Measurements from ENCODE around the gene PORCN.

Gene PORCN

DNA sequence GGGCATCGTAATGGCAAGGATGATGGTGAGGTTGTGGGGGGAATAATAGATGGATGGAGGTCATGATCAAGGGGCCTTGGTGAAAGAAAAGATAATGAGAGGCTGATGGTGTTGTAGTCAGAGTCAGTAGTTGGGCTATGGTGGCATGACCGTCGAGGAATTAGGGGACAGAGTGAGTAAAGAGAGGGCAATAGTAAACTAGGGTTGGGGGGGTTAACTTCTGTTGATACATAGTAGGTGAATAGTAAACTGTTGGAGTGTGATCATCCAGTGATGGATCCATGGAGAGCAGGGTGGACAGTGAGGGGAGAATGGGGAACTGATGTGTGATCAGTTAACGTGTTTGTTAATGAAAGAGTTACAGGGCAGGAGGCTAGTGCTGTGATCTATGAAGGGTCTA lies 31.9 kb upstream of the PORCN start:
- DNase-seq (ENCODE audit: low read depth in 3 of 3), result no peak

DNA sequence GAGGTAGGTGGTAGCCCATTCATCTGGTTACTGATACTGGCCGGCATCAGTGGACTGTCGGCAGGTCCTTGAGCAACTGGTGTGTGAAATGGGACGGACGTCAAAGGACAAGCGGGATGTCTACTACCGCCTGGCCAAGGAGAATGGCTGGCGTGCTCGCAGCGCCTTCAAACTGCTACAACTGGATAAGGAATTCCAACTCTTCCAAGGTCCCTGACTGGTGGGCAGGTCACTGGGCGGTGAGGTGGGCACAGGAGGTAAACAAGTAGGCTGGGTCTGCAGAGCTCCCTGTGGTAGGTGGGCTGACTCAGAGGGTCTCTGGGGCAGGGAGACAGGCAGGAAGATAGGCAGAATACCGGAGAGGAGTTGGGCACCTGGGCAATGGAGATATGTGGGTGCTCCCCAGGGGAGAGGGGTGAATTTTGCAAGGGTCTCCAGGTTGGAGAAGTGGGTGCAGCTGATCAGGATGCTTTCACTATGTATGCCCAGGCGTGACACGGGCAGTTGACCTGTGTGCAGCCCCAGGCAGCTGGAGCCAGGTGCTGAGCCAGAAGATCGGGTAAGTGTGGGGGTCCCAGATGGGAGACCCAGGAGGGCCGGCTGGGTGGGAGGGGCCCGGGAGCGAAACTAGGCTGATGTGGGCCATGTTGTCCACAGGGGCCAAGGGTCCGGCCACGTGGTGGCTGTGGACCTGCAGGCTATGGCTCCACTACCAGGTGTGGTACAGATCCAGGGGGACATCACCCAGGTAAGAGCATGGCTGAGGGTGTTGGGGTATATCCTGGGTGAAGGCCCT lies 30.6 kb upstream of the PORCN start:
- DNase-seq (ENCODE audit: low read depth in 3 of 3), result no peak

DNA sequence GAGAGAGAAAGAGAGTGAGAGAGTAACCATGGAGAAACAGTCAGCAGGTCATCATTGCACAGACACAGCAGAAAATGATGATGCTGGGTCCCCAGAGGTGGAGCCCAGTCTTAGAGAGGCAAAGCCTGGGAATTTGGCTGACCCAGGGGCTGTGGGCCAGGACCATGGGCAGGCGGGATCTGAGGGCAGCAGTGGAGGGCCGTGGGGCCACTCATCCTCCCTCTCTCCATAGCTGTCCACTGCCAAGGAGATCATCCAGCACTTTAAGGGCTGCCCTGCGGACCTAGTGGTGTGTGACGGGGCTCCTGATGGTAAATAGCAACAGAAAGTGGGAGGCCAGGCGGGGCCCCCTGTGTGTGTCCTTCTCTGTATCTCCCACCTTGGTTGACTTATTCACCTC lies 30.0 kb upstream of the PORCN start:
- DNase-seq (ENCODE audit: low read depth in 3 of 3), result no peak

DNA sequence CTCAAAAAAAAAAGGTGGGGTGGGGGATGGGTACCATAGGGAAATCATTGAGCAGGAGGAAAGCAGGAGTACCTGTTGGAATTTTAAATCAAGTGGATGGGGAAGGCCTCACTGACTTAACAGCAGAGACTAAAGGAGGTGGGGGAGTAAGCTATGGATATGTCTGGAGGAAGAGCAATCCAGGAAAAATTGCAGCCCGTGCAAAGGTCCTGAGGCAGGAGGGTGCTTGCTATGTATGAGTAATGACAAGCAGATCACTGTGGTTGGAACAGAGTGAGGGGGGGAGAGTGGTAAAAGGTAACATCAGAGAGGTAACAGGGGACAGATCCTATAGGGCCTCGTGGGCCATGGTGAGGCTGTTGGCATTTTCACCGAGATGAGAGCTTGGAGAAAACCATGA lies 28.6 kb upstream of the PORCN start:
- no peak for DNase-seq (ENCODE audit: low read depth in 3 of 3)

DNA sequence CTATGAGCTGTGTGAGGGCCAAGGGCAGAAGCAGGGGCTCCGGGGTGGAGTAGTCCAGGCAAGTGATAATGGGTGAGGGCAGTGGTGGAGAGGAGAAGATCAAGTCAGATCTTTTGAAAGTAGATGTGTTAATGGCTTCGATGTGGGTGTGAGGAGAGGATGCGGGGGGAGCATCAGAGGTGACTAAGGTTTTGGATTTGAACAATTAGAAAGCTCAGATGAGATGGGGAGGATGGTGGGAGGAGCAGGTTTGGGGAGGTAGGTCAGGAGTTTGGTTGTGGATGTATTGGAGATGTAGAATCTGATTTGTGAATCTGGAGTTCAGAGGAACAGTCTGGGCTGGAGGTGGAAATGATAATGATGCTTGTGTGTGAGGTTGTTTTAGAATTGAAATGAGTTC lies 28.2 kb upstream of the PORCN start:
- DNase-seq (ENCODE audit: low read depth in 3 of 3), result no peak

DNA sequence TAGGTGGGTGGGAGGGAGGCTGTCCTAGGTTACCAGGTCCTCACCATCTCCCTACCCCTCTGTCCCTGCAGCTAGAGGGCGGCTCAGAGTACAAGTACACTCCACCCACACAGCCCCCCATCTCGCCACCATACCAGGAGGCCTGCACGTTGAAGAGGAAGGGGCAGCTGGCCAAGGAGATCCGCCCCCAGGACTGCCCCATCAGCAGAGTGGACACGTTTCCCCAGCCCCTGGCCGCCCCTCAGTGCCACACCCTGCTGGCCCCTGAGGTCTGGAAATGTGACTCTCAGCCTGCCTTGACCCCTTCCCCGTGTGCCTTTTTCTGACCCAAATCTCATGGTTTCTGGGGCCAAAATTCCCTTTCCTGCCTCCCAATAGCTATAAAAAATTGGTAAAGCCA lies 26.3 kb upstream of the PORCN start:
- no peak for DNase-seq (ENCODE audit: low read depth in 3 of 3)

DNA sequence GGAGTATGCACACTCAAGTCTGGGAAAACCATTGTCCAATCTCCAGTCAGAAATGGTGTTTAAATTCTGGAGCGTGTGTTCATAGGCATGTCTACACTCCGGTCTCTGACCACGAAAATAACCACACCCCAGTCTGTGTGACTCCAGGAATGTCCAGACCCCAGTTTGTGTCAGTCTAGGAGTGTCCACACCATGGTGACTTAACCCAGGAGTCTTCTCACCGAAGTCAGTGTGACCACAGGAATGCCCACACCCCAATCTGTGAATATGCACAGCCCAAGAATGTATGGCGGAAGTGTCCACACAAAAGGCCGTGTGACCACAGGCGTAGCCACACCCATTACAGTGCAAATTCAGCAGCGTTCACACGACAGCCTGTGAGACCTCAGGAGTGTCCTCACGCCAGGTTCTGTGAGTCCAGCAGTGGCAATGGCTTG lies 21.4 kb upstream of the PORCN start:
- no peak for DNase-seq (ENCODE audit: low read depth in 3 of 3)

DNA sequence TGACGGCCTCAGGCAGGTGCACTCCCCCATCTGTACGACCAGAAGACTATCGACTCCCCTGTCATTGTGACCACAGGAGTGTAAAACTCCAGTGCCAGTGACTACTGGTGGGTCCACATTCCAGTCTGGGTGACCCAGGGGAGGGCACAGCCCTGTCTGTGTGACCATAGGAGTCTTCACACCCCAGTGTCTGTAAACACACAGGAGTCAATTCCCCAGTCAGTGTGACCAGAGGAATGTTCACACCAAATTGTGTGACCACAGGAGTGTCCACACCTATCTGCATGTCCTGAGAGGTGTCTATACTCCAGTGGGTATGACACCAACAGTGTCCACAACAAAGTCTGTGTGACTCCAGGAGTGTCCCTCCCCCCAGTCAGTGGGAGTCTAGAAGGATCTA lies 20.8 kb upstream of the PORCN start:
- no peak for DNase-seq (ENCODE audit: low read depth in 3 of 3)

DNA sequence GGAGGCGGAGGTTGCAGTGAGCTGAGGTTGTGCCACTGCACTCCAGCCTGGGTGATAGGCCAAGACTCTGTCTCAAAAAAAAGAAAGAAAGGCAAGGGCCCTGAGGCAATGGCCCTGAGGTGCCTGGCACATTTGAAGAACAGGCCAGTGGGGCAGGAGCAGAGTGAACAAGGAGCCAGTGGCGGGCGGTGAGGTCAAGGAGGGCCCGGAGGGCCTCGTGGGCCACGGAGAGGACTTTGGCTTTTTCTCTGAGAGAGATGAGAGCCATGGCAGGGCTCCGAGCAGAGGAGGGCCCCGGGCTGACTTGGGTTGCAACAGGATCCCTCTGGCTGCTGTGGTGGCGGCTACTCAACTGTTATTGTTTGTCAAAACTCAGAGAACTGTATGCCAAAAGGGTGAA lies 19.5 kb upstream of the PORCN start:
- DNase-seq (ENCODE audit: low read depth in 3 of 3), result no peak

DNA sequence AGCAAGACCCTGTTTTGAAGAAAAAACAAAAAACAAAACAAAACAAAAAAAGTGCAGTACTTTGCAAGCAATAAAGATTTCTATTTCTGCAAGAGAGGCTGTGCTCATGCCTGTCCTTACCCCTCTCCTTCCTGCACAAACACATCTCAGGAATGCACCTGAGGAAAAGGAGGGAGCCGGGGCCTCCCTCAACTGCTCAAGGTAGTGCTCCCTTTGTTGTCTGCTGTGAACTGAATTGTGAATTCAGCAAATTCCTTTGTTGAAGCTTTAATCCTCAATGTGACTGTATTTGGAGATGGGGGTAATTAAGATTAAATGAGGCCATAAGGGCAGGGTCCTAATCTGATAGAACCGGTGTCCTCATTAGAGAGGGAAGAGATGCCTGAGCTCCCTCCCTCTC lies 18.9 kb upstream of the PORCN start:
- no peak for DNase-seq (ENCODE audit: low read depth in 3 of 3)

DNA sequence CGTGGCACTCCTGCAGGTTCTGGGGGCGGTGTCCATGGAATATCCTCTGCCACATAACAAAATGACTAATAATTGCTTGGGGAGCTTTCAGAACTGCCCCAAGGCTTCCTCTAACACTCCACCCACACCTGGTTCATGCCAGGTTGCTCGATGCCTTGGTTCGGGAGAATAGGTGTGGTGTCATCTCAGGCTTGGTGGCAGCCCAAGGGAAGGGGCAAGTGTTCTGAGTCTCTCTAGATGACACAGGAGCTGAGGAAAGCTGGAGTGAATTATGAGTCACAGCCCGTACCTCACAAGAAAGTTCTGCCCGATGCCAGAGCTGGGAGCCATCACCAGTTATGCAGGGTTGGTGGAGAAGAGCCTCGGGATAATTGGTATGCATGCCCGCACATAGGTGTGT lies 18.1 kb upstream of the PORCN start:
- DNase-seq (ENCODE audit: low read depth in 3 of 3), result no peak

DNA sequence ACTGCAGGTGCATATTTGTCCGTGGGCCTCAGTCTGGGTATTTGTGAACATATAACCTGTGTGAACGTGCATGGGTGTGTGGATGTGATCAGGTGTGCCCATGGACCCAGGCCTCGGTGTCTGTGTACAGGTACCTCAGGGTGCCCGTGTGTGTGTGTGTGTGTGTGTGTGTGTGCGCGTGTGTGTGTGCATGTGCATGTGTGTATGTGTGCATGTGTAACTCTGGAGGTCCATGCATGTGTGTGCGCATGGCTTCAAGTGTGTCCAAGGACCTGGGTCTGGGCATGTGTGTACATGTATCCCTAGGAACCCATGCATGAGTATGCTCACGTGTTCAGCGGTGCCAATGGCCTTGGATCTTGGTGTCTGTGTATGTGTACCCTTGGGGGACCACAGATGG lies 17.0 kb upstream of the PORCN start:
- no peak for DNase-seq (ENCODE audit: low read depth in 3 of 3)

DNA sequence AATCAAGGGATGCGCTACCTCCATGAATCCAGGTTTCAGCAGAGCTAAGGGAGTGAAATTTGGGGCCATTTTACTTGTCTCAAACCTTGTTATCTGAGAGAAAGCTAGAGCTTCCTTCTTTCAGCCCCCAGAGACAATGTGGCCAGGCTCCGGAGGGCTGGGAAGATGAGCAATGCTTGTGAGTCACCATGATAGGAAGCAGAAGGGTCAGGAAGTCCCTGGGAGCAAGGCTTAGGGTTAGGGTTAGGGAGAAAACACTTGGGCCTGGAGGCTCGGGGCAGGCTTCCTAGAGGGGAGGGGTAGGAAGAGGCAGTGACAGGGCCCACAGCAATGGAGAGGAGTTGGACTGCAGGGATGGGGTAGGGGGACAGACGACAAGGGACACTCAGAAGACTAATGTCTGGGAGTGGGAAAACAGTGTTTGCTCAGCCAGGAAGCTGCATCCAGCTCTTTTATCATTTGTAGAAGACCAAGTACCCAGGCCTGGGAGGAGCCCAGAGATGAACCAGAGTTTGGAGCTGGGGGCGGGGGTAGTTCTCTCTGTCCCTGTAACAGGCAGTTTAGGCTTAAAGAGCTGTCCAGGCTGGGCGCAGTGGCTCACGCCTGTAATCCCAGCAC lies 16.4 kb upstream of the PORCN start:
- DNase-seq (ENCODE audit: low read depth in 3 of 3), result no peak

DNA sequence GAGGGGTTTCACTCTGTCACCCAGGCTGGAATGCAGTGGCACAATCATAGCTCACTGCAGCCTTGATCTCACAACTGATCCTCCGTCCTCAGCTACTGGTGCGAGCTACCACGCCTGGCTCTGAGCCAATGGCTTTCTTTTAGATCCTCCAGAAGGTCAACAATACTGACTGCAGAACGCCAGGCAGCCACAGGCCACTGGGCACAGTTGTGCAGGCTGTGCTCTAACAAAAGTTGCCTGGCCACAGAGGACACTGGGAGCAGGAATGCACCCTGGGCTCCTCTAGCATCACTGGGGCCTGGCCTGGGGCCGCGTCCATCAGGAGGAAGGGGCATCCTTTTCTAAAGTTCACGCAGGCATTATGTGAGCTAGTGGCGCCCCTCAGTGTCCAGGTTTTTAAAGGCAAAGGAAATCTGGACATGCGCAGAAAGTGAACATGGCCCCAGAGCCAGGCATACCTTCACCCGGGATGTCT lies 14.9 kb upstream of the PORCN start:
- no peak for DNase-seq (ENCODE audit: low read depth in 3 of 3)

DNA sequence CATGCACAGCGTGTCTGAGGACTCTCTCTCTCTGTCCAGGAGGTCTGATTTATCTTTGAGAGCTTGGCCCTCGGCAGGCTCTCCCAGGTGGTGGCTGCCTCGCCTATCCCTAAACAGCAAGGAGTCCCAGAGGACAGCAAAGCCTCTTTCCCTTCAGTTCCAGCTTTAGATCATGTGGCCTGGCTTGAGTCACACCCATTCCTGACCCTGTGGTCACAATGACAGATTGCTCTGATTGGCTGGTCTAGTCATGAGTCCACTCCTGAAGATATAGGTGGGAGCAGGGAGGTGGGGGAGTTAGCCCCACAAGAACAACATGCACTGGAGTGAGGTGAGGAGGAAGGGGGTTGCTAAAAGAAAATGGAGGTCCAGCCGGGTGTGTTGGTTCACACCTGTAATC lies 12.1 kb upstream of the PORCN start:
- no peak for DNase-seq (ENCODE audit: low read depth in 3 of 3)

DNA sequence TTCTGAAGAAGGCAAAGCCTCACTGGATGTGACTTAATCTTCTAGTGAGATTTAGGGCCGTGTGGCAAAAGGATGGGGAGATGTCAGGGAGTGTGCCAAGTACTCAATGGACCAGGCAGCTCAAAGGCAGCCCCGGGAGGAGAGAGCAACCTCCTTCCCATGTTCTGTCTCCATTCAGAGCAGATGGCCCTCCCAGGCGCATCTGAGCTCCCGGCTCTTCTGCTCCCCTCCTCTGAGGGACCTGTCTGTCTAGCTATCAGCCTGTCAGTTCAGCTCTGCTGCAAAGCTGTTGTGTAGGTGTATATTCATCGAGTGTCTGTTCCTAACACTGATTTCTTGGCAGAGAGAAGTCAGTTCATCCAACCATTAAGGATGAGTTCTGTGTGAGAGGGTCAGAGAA lies 10.9 kb upstream of the PORCN start:
- DNase-seq (ENCODE audit: low read depth in 3 of 3), result no peak

DNA sequence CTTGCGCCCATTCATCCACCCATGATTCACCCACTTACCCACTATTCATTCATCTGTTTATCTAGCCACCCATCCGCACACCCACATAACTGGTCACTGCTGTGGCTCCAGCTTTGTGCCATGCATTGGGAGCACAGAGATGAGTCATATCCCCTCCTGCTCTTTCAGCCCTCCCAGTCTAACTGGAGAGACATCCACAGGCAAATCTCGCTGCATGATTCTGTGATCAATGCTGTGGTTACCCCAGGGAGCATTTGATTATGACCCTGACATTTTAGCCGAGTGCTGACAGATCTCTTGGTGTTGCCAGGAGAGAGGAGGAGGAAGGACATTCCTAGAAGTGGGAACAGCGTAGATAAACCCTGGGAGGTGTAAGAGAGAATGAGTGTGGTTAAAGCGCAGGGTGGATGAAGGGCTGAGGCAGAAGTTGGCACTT lies 10.4 kb upstream of the PORCN start:
- no peak for DNase-seq (ENCODE audit: low read depth in 3 of 3)

DNA sequence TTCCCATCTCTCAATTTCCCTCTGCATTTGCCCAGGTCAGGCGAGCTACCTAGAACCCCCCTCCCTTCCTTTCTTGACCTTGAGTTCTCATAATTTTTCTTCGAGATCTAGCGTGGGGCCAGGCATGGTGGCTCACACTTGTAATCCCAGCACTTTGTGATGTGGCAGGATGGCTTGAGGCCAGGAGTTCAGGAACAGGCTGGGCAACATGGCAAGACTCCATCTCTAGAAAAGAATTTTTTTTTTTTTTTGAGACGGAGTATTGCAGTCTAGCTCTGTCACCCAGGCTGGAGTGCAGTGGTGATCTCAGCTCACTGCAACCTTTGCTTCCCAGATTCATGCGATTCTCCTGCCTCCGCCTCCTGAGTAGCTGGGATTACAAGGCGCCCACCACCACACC lies 4.5 kb upstream of the PORCN start:
- no peak for DNase-seq (ENCODE audit: low read depth in 3 of 3)

DNA sequence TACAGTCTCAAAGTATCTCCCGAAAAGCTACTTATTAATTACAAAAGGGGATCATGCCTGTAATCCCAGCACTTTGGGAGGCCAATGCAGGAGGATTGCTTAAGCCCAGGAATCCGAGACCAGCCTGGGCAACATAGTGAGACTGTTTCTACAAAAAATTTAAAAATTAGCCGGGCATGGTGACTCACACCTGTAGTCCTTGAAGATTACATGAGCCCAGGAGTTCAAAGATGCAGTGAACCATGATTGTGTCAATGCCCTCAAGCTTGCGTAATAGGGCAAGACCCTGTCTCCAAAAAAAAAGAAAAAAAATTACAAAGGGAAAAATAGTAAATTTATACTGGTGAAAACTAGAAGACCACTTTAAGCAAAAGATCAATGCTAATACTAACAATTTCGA lies 3.3 kb upstream of the PORCN start:
- DNase-seq (ENCODE audit: low read depth in 3 of 3), result no peak

DNA sequence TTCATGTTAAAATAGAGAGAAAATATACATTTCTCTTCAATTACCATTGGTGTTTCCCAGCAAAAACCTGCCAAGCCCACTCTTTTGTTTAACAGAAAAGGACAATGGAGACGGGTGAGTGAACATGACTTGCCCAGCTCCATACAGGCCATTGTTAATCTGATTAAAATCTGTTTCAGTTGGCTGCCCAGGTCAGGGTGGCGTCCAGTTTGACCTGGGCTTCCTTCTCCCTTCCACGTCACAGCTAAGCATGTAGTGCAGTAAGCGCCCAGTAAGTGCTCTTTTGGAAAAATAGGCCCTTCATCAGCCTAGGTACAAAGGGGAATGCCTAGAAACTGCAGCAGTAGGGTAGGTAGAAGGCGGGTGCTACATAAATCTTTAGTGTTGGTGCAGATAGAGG lies 1.5 kb upstream of the PORCN start:
- no peak for DNase-seq (ENCODE audit: low read depth in 3 of 3)

DNA sequence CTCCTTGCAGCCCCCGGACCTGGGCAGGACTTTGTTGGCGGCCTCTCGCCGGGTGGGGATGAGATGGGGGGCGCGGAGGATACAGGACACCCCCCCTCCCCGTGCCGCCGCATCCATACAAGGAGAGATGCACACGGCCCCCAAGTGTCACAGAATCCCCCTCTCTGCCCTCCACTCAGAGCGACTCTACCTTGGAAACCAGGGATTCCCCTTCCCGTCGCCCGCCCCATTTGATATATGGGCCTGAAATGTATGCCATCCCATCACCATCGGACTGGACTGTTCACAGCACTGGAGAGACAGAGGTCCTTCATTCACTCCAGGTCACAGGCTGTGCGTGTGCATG lies 426 bp downstream of the PORCN start:
- no peak for DNase-seq (ENCODE audit: low read depth in 3 of 3)

DNA sequence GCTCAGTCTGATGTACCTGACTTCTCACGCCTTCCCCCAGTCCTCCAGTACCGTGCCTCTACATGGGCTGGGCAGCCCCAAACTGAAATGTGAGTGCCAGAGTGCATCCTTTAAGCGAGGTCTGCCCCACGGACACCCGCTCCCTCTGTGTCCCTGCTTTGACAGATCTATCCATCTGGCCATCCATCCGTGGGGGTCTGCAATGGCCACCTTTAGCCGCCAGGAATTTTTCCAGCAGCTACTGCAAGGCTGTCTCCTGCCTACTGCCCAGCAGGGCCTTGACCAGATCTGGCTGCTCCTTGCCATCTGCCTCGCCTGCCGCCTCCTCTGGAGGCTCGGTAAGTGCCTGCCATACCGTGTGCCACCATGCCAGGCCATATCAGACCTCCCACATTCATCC lies 827 bp downstream of the PORCN start:
- no peak for DNase-seq (ENCODE audit: low read depth in 3 of 3)

DNA sequence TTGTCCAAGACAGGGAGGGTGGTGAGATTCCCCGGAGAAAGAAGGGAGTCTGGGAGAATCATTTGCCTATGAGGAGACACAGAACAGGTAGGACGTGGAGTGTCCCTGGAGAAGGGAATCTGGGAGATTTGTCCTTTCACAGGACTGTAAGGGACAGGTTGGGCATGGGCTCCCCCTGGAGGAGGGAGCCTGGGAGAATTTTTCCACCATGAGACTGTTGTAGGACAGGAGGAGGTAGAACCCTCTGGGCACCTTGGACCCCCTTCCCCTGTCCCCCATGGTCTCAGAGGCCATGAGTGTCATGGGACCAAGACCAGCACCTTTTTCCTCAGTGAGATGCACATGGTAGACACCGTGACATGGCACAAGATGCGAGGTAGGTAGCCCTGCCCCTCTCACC lies 2.8 kb downstream of the PORCN start:
- DNase-seq (ENCODE audit: low read depth in 3 of 3), result no peak

All from stimulated activated CD4-positive, alpha-beta T cell treated with anti-CD3 and anti-CD28 coated beads, TNF-alpha, amount 100 ng/mL, for 4 hours (primary cell).